HEK293 (cell line): ENCODE data around the gene P3H4.

Experiments used
- CTCF ChIA-PET: fragments of 350-600 bp; formaldehyde crosslinking; extraction: SDS; loops from one replicate; lab custom pipeline; 2021; ENCODE audit warnings: antibody characterized with exemption; lab: Yijun Ruan, JAX
- POLR2A ChIA-PET: fragments of 300-600 bp; formaldehyde crosslinking; extraction: SDS; loops from one replicate; lab custom pipeline; 2020; ENCODE audit warnings: antibody characterized with exemption, inconsistent platforms; lab: Yijun Ruan, JAX
- H3K27ac ChIP-seq: fragments of 200-500 bp; sonication (Bioruptor generic); 2 replicates; pipeline ENCODE4 v1.5.1; 2014; ENCODE audit warnings: low read depth, low read length, control low read depth, inconsistent platforms; ENCODE audit errors: extremely low read depth
- H3K36me3 ChIP-seq, 2 experiments: fragments of 200-500 bp in 1 of 2; sonication (Bioruptor generic) in 1 of 2; 1 replicate in 1 of 2; 2 replicates in 1 of 2; pipeline ENCODE4 v1.5.1; 2014 to 2017; ENCODE audit warnings: inconsistent platforms in 2 of 2, low read length in 2 of 2; ENCODE audit not compliant: control insufficient read depth in 2 of 2, insufficient read depth in 1 of 2
- H3K4me1 ChIP-seq: fragments of 200-500 bp; sonication (Bioruptor generic); 2 replicates; pipeline ENCODE4 v1.5.1; 2014; ENCODE audit warnings: mild to moderate bottlenecking, low read length, inconsistent platforms; ENCODE audit not compliant: control insufficient read depth, insufficient read depth
- H3K4me3 ChIP-seq: 2 replicates; pipeline ENCODE4 v1.5.1; 2011; ENCODE audit warnings: low read depth, mild to moderate bottlenecking, control low read depth, low read length, moderate library complexity
- H3K9me3 ChIP-seq: fragments of 200-500 bp; sonication (Bioruptor generic); 2 replicates; pipeline ENCODE4 v1.5.1; 2014; ENCODE audit warnings: low read depth, low read length, inconsistent platforms; ENCODE audit not compliant: control insufficient read depth, insufficient read depth
- GLIS1 ChIP-seq: fragments of 450-650 bp; formaldehyde crosslinking; IDR thresholded peaks from 2 replicates; pipeline ENCODE4 v1.5.1; 2016; ENCODE audit warnings: missing biosample characterization, missing genetic modification characterization
- GLIS2 ChIP-seq: fragments of 450-650 bp; formaldehyde crosslinking; IDR thresholded peaks from 2 replicates; pipeline ENCODE4 v1.5.1; 2016; ENCODE audit warnings: missing biosample characterization, missing genetic modification characterization
- KLF9 ChIP-seq: fragments of 450-650 bp; formaldehyde crosslinking; IDR thresholded peaks from 2 replicates; pipeline ENCODE4 v1.5.1; 2016; ENCODE audit warnings: missing biosample characterization, missing genetic modification characterization, low read depth
- PRDM1 ChIP-seq: fragments of 450-650 bp; formaldehyde crosslinking; IDR thresholded peaks from 2 replicates; pipeline ENCODE4; 2016; ENCODE audit warnings: missing biosample characterization, missing genetic modification characterization
- ZFP3 ChIP-seq: fragments of 450-650 bp; formaldehyde crosslinking; IDR thresholded peaks from 2 replicates; pipeline ENCODE4 v1.5.1; 2016; ENCODE audit warnings: low read depth, missing biosample characterization, missing genetic modification characterization
- ZFP37 ChIP-seq: fragments of 450-650 bp; formaldehyde crosslinking; IDR thresholded peaks from 2 replicates; pipeline ENCODE4 v1.5.1; 2016; ENCODE audit warnings: missing biosample characterization, missing genetic modification characterization
- ZIC2 ChIP-seq: fragments of 450-650 bp; formaldehyde crosslinking; IDR thresholded peaks from 2 replicates; pipeline ENCODE4 v1.5.1; 2016; ENCODE audit warnings: missing biosample characterization, missing genetic modification characterization
- ZNF10 ChIP-seq: fragments of 450-650 bp; formaldehyde crosslinking; IDR thresholded peaks from 2 replicates; pipeline ENCODE4 v1.5.1; 2017; ENCODE audit warnings: missing biosample characterization, missing genetic modification characterization
- ZNF112 ChIP-seq: fragments of 450-650 bp; formaldehyde crosslinking; IDR thresholded peaks from 2 replicates; pipeline ENCODE4 v1.5.0; 2017; ENCODE audit warnings: missing biosample characterization, missing genetic modification characterization
- ZNF184 ChIP-seq: fragments of 450-650 bp; IDR thresholded peaks from 2 replicates; pipeline ENCODE4 v1.5.1; 2018; ENCODE audit warnings: missing biosample characterization, mild to moderate bottlenecking, missing genetic modification characterization
- ZNF221 ChIP-seq: fragments of 450-650 bp; formaldehyde crosslinking; IDR thresholded peaks from 2 replicates; pipeline ENCODE4 v1.5.1; 2017; ENCODE audit warnings: missing biosample characterization, missing genetic modification characterization, borderline replicate concordance
- ZNF223 ChIP-seq: fragments of 450-650 bp; formaldehyde crosslinking; IDR thresholded peaks from 2 replicates; pipeline ENCODE4 v1.5.1; 2016; ENCODE audit warnings: missing biosample characterization, missing genetic modification characterization
- ZNF274 ChIP-seq, 2 experiments: fragments of 200-500 bp in 1 of 2; fragments of 450-650 bp in 1 of 2; sonication (Bioruptor generic) in 1 of 2; formaldehyde crosslinking in 1 of 2; IDR thresholded peaks; 2 replicates each; pipeline versions ENCODE4 v1.5.1 to v1.6.1; 2014 to 2016; ENCODE audit warnings: borderline replicate concordance in 1 of 2, inconsistent platforms in 1 of 2, low read length in 1 of 2, missing biosample characterization in 1 of 2, missing genetic modification characterization in 1 of 2
- ZNF280C ChIP-seq: fragments of 450-650 bp; formaldehyde crosslinking; IDR thresholded peaks from 2 replicates; pipeline ENCODE4 v1.5.1; 2016; ENCODE audit warnings: missing biosample characterization, missing genetic modification characterization
- ZNF311 ChIP-seq: fragments of 450-650 bp; formaldehyde crosslinking; IDR thresholded peaks from 2 replicates; pipeline ENCODE4 v1.5.1; 2017; ENCODE audit warnings: missing biosample characterization, missing genetic modification characterization, borderline replicate concordance
- ZNF354C ChIP-seq: fragments of 450-650 bp; formaldehyde crosslinking; IDR thresholded peaks from 2 replicates; pipeline ENCODE4 v1.5.1; 2016; ENCODE audit warnings: missing biosample characterization, missing genetic modification characterization, low read depth, borderline replicate concordance
- ZNF423 ChIP-seq: fragments of 450-650 bp; formaldehyde crosslinking; IDR thresholded peaks from 2 replicates; pipeline ENCODE4 v1.5.1; 2016; ENCODE audit warnings: missing biosample characterization, missing genetic modification characterization
- ZNF518A ChIP-seq: fragments of 450-650 bp; formaldehyde crosslinking; conservative IDR thresholded peaks from 2 replicates; pipeline ENCODE4 v1.5.1; 2016; ENCODE audit warnings: low read depth, missing biosample characterization, missing genetic modification characterization
- ZNF555 ChIP-seq: fragments of 450-650 bp; formaldehyde crosslinking; conservative IDR thresholded peaks from 2 replicates; pipeline ENCODE4 v1.5.1; 2017; ENCODE audit warnings: missing biosample characterization, mild to moderate bottlenecking, missing genetic modification characterization, inconsistent platforms
- ZNF585B ChIP-seq: fragments of 450-650 bp; formaldehyde crosslinking; IDR thresholded peaks from 2 replicates; pipeline ENCODE4 v1.5.1; 2016; ENCODE audit warnings: missing biosample characterization, missing genetic modification characterization
- ZNF600 ChIP-seq: fragments of 450-650 bp; formaldehyde crosslinking; IDR thresholded peaks from 2 replicates; pipeline ENCODE4 v1.5.1; 2016; ENCODE audit warnings: missing biosample characterization, missing genetic modification characterization
- ZNF76 ChIP-seq: fragments of 450-650 bp; formaldehyde crosslinking; IDR thresholded peaks from 2 replicates; pipeline ENCODE4; 2016; ENCODE audit warnings: low read depth, missing biosample characterization, missing genetic modification characterization, borderline replicate concordance

Gene P3H4

GRCh38 chr17:41772218-41772585 lies 39.5 kb downstream of the P3H4 start:
- Histone ChIP-seq H3K27ac (no peak overlapping the region), H3K36me3 (peaks cover 13 to 85% of the 10 kb centered on the region in 2 experiments; a peak in 2 of 3 replicates)
- TF ChIP-seq ZNF555 (tag by site-specific recombination) = no peak
- 0 out of 2 replicates have a peak, but pooled peaks have one; percentile 4 for TF ChIP-seq ZNF423 (tag by site-specific recombination)
- TF ChIP-seq, all 188 proteins: peak for 1
- Histone ChIP-seq H3K9me3 (no peaks in the 10 kb centered on the region), H3K4me1 (peaks cover 7% of the 10 kb centered on the region), H3K4me3 (no peak overlapping the region)
- POLR2A ChIA-PET = interaction anchor here (2.0 to 4.5 kb wide), 2 partner anchors 13 to 19 kb away, joined by 13 to 60 read pairs; partner anchors contain the start of gene JUP
- CTCF ChIA-PET = interaction anchor here (0.8 to 6.4 kb wide), 5 partner anchors 14 to 39 kb away, joined by 3 to 48 read pairs (median 6); partner anchors contain the start of genes JUP and P3H4

GRCh38 chr17:41771389-41772206 lies 40.2 kb downstream of the P3H4 start:
- no peak for TF ChIP-seq ZNF112 (tag by site-specific recombination)
- TF ChIP-seq ZNF423 (tag by site-specific recombination) = 0 out of 2 replicates have a peak, but pooled peaks have one; percentile 7
- no peak for TF ChIP-seq ZFP37
- TF ChIP-seq ZNF354C (tag by site-specific recombination) = no peak
- peak; percentile 61 for TF ChIP-seq GLIS1 (tag by site-specific recombination)
- no peak for TF ChIP-seq ZNF76 (tag by site-specific recombination)
- TF ChIP-seq ZNF585B (tag by site-specific recombination) = no peak
- TF ChIP-seq ZNF221 = no peak
- TF ChIP-seq GLIS2 (tag by site-specific recombination) = peak; percentile 58
- TF ChIP-seq ZNF184 (tag by site-specific recombination) = no peak
- peak; percentile 38; the same call in 1 of the 2 replicates for TF ChIP-seq ZIC2 (tag by site-specific recombination)
- no peak for TF ChIP-seq ZNF518A (tag by site-specific recombination)
- no peak for TF ChIP-seq ZNF10 (tag by site-specific recombination)
- Histone ChIP-seq H3K36me3 (peaks cover 19 to 87% of the 10 kb centered on the region in 2 experiments; a peak in 2 of 3 replicates), H3K9me3 (no peaks in the 10 kb centered on the region), H3K4me3 (no peak overlapping the region), H3K27ac (no peak overlapping the region), H3K4me1 (peaks cover 4% of the 10 kb centered on the region; the same call in 1 of the 2 replicates)
- ChIA-PET POLR2A (interaction anchor here (4.5 kb wide), 1 partner anchor 14 kb away, joined by 60 read pairs; the partner anchor contains the start of gene JUP), CTCF (interaction anchor here (0.8 to 2.0 kb wide), 3 partner anchors 15 to 30 kb away, joined by 3 to 6 read pairs (median 5); partner anchors contain the start of gene JUP)

- Histone ChIP-seq H3K4me3 (no peak overlapping the region), H3K9me3 (no peaks in the 10 kb centered on the region), H3K27ac (no peak overlapping the region), H3K4me1 (peaks cover 4% of the 10 kb centered on the region; the same call in 1 of the 2 replicates), H3K36me3 (peaks cover 35 to 85% of the 10 kb centered on the region in 2 experiments)
- ChIA-PET POLR2A (interaction anchor here (0.6 to 1.2 kb wide), 2 partner anchors 17 to 37 kb away, joined by 4 read pairs; partner anchors contain the start of gene JUP), CTCF (interaction anchor here (0.6 to 2.0 kb wide), 3 partner anchors 16 to 1294 kb away, joined by 3 to 6 read pairs (median 3); no protein-coding TSS in a partner anchor)
- TF ChIP-seq ZNF600 (tag by site-specific recombination) (no peak), KLF9 (tag by site-specific recombination) (no peak), ZNF280C (no peak), ZNF10 (tag by site-specific recombination) (no peak), ZNF274 (IDR thresholded peaks at IDR 0.05; ENCODE audit: low read length) (no peak), ZNF274 (tag by site-specific recombination; IDR thresholded peaks at IDR 0.05; ENCODE audit: borderline replicate concordance) (no peak), ZNF311 (tag by site-specific recombination) (no peak), ZFP3 (tag by site-specific recombination) (no peak), ZNF223 (tag by site-specific recombination) (no peak), ZNF354C (tag by site-specific recombination) (no peak), PRDM1 (no peak)
These were observed 41.8 kb downstream of the P3H4 start for GRCh38 chr17:41769985-41770384.
